HG02943 (cell line): ENCODE measurements around the gene MAP10.
"Not testable (repeated sequence)": the region's sequence is repeated elsewhere in the genome, so short reads cannot be mapped to it uniquely, and the experiment has no call there.

Experiments used
- ATAC-seq: cut with Tn5 transposase; IDR thresholded peaks from one replicate; pipeline ENCODE4 v1.9.1; 2021; ENCODE audit warnings: mild to moderate bottlenecking, low read depth, moderate library complexity; ENCODE audit not compliant: unreplicated experiment

Gene MAP10, protein sequence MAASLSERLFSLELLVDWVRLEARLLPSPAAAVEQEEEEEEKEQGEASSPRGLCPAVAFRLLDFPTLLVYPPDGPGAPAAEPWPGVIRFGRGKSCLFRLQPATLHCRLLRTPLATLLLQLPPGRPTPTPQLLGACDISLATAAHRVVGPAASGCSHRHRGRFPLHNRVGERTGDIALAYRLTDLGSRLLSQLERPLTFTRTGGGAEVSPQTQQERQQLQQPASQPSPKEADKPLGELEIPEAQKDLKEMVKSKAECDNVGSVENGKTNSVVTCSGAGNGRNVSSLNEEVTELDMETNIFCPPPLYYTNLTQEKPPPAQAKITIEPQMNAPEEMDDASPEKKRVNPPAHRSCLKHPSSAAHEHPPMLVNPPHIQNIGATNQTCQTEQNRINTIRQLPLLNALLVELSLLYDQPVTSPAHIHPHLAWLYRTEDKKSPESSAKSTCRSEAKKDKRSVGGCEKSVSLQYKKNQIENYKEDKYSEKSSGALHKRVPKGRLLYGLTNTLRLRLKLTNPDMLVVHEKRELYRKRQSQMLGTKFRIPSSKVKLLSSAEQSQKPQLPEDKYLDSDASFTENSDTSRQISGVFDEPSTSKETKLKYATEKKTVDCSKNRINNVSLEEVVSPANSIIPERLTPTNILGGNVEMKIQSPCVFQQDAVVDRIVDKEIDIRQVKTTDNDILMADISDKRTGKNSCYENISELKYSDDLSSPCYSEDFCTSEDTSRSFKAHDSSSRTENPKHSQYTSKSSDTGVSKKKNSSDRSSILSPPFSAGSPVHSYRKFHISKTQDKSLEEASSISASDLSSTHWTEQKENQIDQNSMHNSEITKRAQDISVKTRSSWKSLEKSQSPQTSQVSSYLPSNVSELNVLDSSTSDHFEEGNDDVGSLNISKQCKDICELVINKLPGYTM

DNA sequence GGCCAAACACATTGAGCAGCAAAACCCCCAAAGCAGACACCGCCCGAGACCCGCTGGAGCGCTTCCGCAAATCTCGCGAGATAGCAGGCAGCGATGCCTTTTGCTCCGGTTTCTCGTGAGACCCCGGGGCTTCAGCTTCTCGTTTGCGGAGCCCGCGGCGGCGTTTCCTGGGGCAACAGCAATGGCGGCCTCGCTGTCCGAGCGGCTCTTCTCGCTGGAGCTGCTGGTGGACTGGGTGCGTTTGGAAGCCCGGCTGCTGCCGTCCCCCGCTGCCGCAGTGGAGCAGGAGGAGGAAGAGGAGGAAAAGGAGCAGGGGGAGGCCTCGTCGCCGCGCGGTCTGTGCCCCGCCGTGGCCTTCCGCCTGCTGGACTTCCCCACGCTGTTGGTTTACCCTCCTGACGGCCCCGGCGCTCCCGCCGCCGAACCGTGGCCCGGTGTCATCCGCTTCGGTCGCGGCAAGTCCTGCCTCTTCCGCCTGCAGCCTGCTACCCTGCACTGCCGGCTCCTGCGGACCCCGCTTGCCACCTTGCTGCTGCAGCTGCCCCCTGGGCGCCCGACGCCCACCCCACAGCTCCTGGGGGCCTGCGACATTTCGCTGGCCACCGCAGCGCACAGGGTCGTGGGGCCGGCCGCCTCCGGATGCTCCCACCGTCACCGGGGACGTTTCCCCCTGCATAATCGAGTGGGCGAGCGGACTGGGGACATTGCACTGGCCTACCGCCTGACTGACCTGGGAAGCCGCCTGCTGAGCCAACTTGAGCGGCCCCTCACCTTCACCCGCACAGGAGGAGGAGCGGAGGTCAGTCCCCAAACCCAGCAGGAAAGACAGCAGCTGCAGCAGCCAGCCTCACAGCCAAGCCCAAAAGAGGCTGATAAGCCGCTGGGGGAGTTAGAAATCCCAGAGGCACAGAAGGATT is at the start of gene MAP10:
Gene MAP10 (plus strand): TSS at position 148 of the 917 bp plus-strand sequence. CDS start 34 bp downstream, at position 182.
- peak; percentile 92 for ATAC-seq

DNA sequence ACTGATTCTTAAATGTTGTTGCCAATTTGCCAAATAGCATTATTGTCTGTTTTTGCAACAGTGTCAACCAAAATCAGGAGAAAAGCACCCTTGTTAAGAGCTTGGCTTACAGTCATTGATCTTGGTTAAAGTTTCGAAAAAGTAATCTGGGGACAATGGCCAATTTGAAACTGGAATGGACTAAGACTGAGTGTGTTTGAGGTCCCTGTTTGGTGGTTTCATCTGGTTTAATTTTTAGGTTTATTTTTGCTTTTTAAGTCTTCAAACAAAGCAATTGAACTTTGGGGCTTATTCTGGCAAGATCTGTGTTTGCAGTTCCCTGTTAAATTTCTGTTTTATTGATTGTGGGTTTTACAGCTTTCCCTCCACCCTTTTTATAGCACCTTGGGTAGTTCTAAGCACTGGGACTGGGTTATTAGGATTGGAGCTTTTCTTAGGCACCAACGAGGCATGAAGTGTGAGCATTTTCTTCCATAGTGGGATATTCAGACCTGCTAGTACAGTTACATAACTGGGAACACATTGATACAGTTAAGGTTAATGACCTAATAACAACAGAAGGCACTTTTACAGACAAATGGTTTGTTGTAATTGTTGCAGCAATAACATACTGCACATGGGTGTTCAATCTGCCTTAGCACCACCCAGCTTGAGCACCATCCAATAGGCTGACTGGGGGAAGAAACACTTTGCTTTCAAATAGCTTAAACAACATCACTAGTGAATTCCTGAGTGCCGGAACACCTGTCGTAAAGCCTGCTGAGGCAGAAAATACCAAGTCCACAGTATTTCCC is 40.6 kb upstream of the MAP10 start:
- no peak for ATAC-seq

DNA sequence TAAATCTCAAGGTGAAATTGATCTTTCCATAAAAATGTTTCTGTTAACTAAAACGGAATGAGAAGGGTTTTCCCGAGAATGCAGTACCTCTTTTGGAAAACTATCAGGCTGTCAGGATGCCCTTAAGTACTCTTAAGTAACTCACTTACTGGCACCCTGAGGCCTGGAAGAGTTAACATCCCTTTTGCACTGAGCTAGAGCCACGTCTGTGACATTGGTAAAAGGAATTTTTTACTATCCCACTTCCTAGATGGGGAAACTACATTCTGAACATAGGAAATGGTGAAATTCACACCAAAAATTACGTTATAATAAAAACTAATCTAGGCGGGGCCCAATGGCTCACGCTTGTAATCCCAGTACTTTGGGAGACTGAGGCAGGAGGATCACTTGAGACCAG is 39.7 kb upstream of the MAP10 start:
- ATAC-seq = no peak

DNA sequence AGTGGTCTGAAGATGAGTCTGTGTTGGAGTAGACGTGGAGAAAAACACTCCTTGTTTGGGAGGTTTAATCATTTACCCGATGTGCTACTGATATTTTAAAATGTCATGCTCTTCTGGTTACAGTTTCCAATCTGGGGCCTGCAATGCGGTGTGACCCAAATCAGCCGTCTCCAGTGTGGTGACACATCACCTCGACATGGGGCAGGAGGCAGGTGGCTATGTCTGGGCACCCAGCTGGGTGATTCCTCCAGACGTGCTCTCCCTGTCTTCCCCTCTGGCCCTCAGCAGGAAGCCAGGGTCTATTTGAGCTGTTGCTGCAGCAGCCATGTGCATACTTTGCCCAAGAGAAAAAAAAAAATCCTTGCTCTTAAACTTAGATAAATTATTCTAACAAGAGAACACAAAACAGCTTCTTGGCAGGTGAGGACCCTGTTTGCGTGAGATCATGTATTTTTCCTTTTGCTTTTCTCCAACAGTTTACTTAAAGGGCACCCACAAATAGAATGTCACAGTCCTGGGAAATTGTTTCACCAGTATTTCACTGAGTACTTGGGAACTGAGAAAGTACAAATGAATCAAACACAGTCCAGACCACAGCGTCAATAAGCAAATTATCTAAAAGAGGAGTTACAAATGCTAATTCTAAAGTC is 38.9 kb upstream of the MAP10 start:
- no peak for ATAC-seq

DNA sequence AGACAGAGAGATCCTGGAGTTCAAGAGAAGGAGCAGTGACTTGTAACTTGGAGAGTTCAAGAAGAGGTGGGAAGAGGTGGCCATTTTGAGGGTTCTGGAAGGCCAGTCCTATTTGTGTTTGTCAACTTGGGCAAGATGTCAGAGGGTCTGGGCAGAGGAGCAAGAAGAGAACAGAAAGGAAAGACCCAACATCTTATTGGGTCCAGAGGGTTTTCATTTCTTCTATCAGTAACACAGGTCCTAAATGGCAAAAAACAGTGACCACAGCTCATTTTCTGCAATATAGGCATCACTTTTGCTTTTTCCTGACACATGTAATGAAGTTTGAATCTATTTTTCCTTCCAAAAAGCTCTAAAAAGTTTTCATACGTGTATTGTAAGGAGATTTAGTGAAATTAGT is 38.3 kb upstream of the MAP10 start:
- ATAC-seq = no peak

DNA sequence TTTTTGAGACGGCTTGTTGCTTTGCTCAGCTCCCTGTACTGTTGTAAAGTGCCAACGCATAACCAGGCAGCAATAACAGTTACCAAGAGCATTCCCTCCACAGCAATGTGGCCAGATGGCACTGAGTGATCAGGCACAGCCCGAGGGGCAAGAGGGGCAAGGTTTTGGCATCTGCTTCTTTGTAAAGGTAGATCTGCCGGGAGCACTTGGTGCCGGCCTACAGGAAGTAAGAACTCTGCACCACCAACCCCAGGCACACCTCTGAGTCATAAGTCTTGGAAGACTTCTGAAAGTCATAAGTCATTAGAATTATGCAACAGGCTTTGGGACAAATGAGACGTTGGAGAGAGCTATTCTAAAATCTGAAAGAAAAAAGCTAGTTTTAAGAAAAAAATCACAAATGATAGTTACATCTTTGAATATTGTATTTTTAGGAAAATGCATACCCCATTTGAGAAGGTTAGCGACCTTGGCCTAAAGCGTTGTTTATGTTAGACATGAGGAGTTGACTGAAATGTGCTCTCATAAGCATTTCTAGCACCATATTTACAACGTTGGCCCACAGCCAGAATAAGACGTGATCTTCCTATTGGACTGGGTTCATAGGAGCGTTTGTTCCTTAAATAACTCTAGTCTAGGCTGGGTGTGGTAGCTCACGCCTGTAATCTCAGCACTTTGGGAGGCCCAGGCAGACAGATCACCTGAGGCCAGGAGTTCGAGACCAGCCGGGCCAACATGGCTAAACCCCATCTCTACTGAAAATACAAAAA is 37.7 kb upstream of the MAP10 start:
- no peak for ATAC-seq

DNA sequence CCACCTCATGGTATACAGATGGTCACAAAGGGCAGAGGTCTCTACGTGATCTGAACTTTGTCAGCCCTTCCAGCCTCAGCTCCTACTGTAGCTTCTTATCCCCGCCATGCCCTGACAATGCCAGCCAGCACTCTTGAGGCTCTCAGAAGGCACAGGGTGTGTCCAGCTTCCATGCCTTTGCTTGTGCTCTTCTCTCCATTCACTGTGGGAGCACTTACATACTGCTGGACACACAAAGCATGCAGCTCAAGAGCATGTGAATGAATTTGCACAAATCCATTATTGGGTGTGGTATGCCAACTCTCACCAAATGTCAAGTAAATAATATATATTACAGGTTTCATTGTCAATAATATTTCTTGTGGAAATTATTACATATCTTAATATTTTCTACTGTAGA is 36.4 kb upstream of the MAP10 start:
- no peak for ATAC-seq

DNA sequence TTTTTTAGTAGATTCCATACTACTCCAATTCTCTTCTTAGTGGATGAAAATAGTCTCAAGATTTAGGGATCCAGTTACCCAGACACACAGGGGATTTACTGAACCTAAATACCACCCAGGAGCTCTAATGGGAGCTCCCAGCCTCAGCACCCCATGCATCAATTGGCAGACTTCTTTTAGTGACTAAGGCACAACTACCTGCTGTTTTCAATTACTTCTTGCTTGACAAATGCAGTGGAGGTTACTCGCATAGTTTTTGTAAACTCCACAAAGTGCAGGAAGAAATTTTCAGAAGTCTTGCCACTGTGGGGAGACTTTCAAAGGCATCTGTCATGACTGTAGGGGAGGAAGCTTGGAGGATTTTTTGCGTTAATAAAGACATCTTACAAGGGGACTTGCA is 35.5 kb upstream of the MAP10 start:
- no peak for ATAC-seq

DNA sequence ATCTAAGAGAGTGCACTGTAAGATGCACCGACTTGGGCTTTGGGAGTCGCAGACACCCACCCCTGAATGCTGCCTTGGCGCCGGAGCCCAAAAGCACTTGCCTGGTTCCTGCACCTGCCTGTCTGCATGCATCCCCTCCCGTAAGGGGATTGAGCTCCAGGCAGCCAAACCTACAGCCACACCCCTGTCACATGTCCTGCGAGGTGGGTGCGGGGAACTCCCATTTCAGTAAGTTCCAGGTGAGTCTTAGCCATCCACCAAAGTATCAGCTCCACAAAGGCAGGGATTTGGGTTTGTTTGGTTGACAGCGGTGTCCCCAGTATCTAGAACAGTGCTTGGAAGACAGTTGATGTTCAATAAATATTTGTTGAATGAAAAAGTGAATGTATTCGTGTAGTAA is 31.5 kb upstream of the MAP10 start:
- ATAC-seq = no peak

DNA sequence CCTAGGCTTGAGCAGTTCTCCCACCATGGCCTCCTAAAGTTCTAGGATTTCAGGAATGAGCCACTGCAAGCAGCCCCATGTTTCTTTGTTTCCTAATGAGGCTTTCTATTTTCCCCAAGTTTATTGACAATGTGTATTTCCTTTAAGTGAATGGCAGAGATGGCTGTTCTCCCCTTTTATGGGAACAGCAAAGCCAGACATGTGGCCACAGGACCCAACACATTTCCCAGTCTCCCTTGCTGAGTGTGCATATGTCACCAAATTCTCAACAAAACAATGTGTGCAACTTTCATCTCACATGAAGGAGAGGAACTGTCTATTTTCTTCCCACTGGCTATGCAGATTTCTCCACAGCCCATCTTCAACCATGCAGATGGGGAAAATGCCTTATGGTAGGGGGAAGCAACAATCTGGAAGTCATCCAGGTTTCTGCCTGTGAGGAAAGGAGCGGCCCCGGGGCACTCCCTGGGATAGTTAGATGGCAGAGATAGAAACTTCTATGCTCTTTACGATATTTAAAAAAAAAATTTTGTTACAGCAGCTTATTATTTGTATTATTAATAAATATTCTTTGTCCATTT is 28.6 kb upstream of the MAP10 start:
- ATAC-seq = no peak

DNA sequence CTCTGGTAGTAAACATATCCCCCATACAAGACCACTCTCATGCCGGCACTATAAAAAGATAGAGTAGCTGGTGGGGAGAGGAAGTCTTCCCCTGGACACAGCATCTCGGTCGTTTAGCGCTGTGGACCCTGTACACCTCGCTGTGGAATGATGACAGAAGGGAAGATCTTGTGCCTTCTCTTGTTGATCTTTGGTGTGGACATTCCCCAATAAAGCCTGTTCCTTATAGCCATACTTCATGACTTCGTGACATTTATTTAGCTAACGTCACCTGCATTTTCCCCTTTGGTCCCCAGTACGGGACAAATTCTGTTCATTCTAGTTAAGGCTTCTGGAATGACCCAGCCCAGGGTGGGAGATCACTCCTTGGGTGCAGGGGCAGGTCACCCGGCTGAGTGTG is 24.9 kb upstream of the MAP10 start:
- ATAC-seq = no peak

DNA sequence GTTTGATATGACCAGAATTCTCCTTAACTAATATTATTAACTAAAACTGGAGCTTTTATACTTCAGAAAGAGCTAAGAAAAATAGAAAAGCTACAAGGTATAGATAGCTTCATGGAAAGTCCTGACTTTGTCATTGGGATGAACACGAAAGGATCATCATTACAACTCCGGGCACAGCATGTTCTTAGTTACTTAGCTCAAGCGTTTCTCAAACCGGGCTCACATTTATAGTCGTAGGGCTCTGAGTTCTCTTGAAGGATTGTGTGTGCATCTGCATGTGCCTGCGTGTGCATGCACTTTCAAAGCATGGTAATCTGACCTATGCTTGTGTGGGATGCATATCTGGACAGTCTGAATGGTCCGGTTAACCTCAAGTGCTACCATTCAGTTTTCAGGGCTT is 20.4 kb upstream of the MAP10 start:
- ATAC-seq = no peak

DNA sequence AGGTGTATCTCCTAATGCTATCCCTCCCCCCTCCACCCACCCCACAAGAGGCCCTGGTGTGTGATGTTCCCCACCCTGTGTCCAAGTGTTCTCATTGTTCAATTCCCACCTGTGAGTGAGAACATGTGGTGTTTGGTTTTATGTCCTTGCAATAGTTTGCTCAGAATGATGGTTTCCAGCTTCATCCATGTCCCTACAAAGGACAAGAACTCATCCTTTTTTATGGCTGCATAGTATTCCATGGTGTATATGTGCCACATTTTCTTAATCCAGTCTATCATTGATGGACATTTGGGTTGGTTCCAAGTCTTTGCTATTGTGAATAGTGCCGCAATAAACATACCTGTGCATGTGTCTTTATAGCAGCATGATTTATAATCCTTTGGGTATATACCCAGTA is 19.6 kb upstream of the MAP10 start:
- not testable (repeated sequence) for ATAC-seq

DNA sequence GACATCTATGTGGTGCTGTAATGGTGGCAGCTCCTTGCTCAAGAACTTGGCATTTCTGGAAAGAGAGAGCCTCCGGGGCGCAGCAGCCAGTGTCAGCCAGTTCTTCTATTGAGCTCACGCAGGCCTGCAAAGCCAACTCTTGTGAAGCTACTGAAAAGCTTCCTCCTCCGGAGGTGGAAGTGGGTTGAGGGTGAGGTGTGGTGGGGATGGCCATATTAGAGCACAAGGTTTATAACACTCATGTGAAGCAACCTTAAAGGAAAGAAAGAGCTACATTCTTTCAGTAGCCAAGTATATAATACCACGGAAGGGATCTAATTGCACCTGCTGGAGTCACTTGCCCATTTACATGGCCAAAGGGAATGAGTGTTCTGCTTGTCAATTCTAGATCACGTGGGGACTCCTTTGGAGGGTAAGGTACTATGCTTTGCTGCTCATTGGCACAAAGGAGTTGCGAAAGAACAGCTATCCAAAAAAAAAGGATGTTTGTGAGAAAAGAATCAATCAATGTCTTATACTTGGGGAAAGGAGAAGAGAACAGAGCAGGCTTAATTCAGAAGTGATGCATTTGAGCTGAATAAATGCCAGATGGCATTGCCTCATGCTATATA is 18.3 kb upstream of the MAP10 start:
- ATAC-seq = no peak

DNA sequence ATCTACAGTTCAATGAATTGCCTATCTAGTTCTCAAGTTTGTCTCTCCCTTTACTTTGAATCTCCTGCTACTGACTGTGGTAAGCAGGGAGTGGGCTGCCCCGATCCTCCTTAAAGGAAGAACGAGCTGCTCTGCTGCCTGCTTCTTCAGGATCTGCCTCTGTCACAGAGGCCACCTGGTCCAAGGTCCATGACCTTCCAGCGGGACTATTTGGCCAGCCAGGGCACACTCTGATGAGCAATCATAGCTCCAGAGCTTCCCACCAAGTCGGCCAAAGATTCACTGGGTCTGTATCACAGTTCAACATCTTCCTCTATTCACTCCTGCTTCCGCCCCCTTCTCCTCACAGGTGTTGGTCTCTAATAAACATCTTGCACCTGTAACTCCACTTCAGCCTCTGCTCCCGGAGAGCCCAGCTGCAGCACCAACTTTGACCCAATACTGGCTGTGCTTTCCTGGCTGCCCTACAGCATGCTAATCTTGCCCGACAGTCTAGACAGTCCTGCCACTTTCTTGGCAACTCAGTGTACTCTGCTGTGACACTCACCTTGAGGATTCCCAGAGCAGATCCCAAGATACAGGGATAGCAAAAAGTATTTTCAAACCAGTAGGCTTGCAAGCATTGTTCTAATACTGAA is 16.9 kb upstream of the MAP10 start:
- ATAC-seq = no peak

DNA sequence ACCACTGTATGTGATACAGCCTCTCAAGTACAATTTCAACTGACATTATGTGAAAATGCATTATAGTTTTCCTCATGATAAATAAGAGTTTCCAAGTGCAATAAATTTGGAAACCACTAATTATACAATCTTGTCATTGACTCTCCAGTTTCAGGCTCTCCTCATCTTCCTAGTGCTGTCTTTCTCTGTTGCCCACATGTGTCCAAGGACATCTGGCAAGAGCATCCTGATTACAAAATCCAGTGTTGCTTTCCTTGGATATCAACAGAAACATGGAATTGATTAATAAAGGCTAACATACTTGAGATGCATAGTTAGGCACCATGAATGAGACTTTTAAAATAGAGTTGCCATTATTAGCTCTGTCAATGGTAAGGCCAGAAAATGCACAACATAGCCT is 15.6 kb upstream of the MAP10 start:
- ATAC-seq = no peak

DNA sequence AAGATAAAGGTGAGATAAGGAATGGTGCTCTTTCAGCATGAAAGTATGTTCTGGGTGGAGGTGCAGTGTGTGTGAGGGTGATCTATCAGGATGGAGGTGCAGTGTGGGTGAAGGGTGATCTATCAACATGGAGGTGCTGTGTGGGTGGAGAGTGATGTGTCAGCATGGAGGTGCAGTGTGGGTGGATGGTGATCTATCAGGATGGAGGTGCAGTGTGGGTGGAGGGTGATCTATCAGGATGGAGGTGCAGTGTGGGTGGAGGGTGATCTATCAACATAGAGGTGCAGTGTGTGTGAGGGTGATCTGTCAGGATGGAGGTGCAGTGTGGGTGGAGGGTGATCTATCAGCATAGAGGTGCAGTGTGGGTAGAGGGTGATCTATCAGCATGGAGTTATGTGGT is 12.3 kb upstream of the MAP10 start:
- no peak for ATAC-seq
